BLaER1 treated with 17β-estradiol and CSF1 and Interleukin-3, amounts not matched to agents 10 nM and 100 nM (cell line): ENCODE measurements around the gene OR5A2.
"Not testable (repeated sequence)": the region's sequence is repeated elsewhere in the genome, so short reads cannot be mapped to it uniquely, and the experiment has no call there.

Experiments used
- H3K27ac ChIP-seq, 11 experiments: shearing (Covaris generic); formaldehyde crosslinking; 2 replicates each; pipeline ENCODE4 v1.8.1; 2022
- H3K27me3 ChIP-seq, 11 experiments: shearing (Covaris generic); formaldehyde crosslinking; 2 replicates each; pipeline ENCODE4 v1.8.1; 2022
- H3K36me3 ChIP-seq, 11 experiments: shearing (Covaris generic); formaldehyde crosslinking; 2 replicates each; pipeline ENCODE4 v1.8.1; 2022
- H3K4me1 ChIP-seq, 10 experiments: shearing (Covaris generic); formaldehyde crosslinking; 2 replicates each; pipeline ENCODE4 v1.8.1; 2022
- H3K4me2 ChIP-seq, 11 experiments: shearing (Covaris generic); formaldehyde crosslinking; 2 replicates each; pipeline ENCODE4 v1.8.1; 2022
- H3K4me3 ChIP-seq, 10 experiments: shearing (Covaris generic); formaldehyde crosslinking; 2 replicates each; pipeline ENCODE4 v1.8.1; 2022
- H3K9ac ChIP-seq, 11 experiments: shearing (Covaris generic); formaldehyde crosslinking; 2 replicates each; pipeline ENCODE4 v1.8.1; 2022
- H3K9me3 ChIP-seq, 11 experiments: shearing (Covaris generic); formaldehyde crosslinking; replicated peaks in 1 of 11; 2 replicates each; pipeline ENCODE4 v1.8.1; 2022
- H4K20me1 ChIP-seq, 11 experiments: shearing (Covaris generic); formaldehyde crosslinking; 2 replicates each; pipeline ENCODE4 v1.8.1; 2022
- Cebpa-rat ChIP-seq, 11 experiments: shearing (Covaris generic); IDR thresholded peaks; 2 replicates each; pipeline ENCODE4 v1.8.1; 2022

Gene OR5A2, protein sequence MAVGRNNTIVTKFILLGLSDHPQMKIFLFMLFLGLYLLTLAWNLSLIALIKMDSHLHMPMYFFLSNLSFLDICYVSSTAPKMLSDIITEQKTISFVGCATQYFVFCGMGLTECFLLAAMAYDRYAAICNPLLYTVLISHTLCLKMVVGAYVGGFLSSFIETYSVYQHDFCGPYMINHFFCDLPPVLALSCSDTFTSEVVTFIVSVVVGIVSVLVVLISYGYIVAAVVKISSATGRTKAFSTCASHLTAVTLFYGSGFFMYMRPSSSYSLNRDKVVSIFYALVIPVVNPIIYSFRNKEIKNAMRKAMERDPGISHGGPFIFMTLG

DNA sequence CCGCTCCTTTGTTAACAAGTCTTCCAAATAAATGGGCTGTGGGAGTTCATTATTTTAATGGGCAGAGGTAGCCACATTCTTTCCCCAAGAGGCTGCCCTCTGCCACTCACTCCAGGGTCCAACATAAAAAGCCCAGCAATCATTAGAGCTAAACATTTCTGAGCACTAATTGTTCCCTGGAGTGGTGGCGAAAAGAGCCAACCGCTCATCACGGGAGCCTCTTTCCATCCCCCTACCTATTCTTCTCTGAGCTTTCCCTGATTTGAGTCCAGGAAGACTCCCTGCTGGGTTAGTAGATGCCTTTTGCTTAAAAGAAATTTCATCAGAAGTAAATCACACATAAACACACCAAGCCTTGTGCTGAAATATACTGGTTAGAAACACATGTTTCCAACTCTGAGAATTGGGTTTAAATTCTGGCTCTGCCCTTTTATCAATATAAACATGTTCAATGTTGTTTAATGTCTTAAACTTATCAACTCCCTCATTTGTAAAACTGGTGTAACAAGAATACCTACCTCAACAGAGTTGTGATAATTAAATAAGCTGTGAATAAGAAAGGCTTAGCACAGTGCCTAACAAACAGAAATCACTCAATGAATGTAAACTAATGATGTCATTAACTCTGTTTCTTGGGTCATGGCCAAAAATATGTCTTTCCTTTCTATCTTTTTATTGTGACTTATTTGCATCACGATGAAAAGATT is at the start of gene OR5A2:
TSS of gene OR5A2 (minus strand) at position 53 of the 707 bp plus-strand sequence. CDS start 3,460 bp downstream, outside the sequence.
- Histone ChIP-seq H3K9ac (no peak within 1 kb of the TSS), H3K36me3 (no peaks in the 10 kb centered on the region), H3K27ac (no peak within 1 kb of the TSS), H3K9me3 (no peaks in the 10 kb centered on the region), H3K4me3 (no peak within 1 kb of the TSS), H4K20me1 (no peaks in the 10 kb centered on the region), H3K27me3 (no peaks in the 10 kb centered on the region), H3K4me2 (no peak within 1 kb of the TSS), H3K4me1 (peaks cover 5 to 14% (median 13%) of the 10 kb centered on the region in 10 experiments; a peak in 17 of 20 replicates)
- TF ChIP-seq Cebpa-rat (IDR thresholded peaks at IDR 0.05), result no peak

DNA sequence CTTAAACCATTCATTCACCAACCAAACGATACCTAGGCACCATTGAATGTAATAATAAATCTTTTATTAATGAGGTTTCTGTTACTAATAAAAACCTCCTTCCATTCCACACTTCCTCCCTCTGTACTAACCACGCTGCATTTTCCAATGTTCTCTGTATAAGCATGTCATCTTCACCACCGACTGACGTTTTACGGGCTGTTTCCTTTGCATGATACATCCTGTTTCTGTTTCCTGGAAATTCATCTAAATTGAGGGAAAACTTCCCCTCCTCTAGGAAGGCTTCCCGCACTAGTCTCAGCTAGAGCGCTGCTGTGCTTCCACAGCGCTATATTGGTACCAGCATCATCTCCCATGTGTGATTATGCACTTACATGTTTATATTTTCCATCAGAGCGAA is 49.0 kb upstream of the OR5A2 start:
- Histone ChIP-seq H3K4me1 (peaks cover 0 to 8% (median 6%) of the 10 kb centered on the region in 10 experiments; a peak in 9 of 20 replicates), H3K9ac (no peak overlapping the region), H3K9me3 (no peaks in the 10 kb centered on the region), H3K36me3 (no peaks in the 10 kb centered on the region), H3K4me3 (no peak overlapping the region), H3K27me3 (no peaks in the 10 kb centered on the region), H4K20me1 (no peaks in the 10 kb centered on the region), H3K27ac (no peak overlapping the region), H3K4me2 (no peak overlapping the region)
- no peak for TF ChIP-seq Cebpa-rat (IDR thresholded peaks at IDR 0.05)

DNA sequence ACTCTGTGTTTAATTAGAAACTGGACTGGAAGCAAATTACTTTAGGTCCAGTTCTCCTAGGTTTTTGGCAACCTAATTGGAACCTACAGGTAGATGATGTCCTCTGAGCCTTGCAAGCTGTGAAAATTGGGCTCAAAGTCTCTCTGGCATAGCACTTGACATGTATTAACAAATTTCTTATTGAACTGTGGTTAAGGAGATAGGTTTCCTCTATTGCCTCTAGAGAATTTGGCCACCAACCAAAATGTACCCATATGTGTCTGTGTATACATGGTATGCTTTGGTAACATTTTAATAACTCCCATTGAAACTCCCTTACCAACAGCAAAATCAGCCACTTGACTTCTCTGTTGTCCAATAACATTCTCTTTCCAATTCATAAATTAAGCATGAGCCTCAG is 46.8 kb upstream of the OR5A2 start, which contains the start of gene OR4D10:
TSS of gene OR4D10 (plus strand) at position 301 of the 400 bp plus-strand sequence. CDS start 4,115 bp downstream, outside the sequence.
- Histone ChIP-seq H3K36me3 (no peaks in the 10 kb centered on the region), H3K4me2 (no peak within 1 kb of the TSS), H3K27me3 (no peaks in the 10 kb centered on the region), H3K4me1 (peaks cover 0 to 8% (median 6%) of the 10 kb centered on the region in 10 experiments; a peak in 9 of 20 replicates), H3K4me3 (no peak within 1 kb of the TSS), H3K27ac (no peak within 1 kb of the TSS), H3K9ac (no peak within 1 kb of the TSS), H3K9me3 (no peaks in the 10 kb centered on the region), H4K20me1 (no peaks in the 10 kb centered on the region)
- TF ChIP-seq Cebpa-rat (IDR thresholded peaks at IDR 0.05), result no peak

DNA sequence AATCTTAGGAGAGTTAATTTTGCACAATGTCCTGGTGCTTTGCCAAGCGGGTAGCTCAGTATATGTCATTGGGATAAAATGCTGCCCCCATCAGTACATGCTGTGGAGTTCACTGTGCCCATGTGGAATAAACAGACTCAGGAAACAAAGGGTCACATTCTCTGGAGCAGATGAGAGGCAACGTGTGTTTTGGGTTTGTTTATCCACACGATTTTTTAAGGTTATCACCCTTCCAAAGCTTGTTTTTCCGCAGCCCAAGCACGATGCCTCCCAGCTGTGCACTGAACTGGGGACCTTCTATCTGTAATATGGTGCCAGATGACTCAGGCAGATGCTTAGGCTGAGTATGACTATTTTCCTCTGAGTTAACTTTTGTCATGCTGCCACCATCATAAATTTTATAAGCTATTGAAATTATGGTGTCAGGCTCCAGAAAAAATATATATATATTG is 37.0 kb upstream of the OR5A2 start:
- Histone ChIP-seq H4K20me1 (no peaks in the 10 kb centered on the region), H3K27ac (no peak overlapping the region), H3K9me3 (no peaks in the 10 kb centered on the region), H3K4me1 (peaks cover 0 to 7% (median 0%) of the 10 kb centered on the region in 10 experiments; a peak in 3 of 20 replicates), H3K27me3 (no peaks in the 10 kb centered on the region), H3K9ac (no peak overlapping the region), H3K4me3 (no peak overlapping the region), H3K4me2 (no peak overlapping the region), H3K36me3 (no peaks in the 10 kb centered on the region)
- TF ChIP-seq Cebpa-rat (IDR thresholded peaks at IDR 0.05), result no peak

DNA sequence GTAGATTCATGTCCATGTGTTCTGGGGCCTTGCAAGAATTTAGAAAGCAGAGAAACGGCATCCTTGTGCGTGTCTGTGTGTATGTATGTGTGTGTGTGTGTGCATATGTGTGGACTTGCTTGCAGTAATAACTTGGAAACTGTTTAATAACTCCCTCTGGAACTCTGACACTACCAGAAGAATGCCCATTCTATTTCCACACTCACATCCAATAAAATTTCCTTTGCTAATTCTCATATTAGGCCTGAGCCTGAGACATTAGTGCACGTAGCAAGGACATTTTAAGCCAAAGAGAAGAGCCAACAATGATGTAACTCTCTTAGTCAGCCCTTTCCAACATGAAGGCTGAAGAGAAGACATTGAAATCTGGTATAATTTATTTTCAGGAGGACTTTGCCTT is 33.7 kb upstream of the OR5A2 start:
- Histone ChIP-seq H3K27ac (no peak overlapping the region), H3K36me3 (no peaks in the 10 kb centered on the region), H4K20me1 (no peaks in the 10 kb centered on the region), H3K9me3 (no peaks in the 10 kb centered on the region), H3K9ac (no peak overlapping the region), H3K4me3 (no peak overlapping the region), H3K27me3 (no peaks in the 10 kb centered on the region), H3K4me2 (no peak overlapping the region), H3K4me1 (peaks cover 0 to 7% (median 0%) of the 10 kb centered on the region in 10 experiments; a peak in 3 of 20 replicates)
- no peak for TF ChIP-seq Cebpa-rat (IDR thresholded peaks at IDR 0.05)

DNA sequence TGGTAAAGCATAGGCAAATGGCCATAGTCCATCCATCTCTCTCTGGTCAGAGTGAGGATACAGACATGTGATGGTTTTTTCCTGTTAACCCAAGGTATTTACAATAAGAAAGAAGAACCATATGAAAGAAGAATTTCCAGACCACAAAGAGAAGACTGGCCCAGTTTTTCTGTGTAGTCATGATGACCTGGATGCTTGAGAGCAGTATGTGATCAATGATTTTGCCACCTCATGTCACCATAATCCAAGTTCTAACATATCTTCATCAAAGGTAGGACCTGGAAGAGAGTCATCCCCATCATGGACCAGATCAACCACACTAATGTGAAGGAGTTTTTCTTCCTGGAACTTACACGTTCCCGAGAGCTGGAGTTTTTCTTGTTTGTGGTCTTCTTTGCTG is 30.4 kb upstream of the OR5A2 start, which contains the start of gene OR4D6:
TSS of gene OR4D6 (plus strand) at position 301 of the 400 bp plus-strand sequence. CDS start at position 301, 0 bp downstream.
- Histone ChIP-seq H3K27me3 (no peaks in the 10 kb centered on the region), H3K4me2 (no peak within 1 kb of the TSS), H4K20me1 (no peaks in the 10 kb centered on the region), H3K36me3 (no peaks in the 10 kb centered on the region), H3K4me3 (no peak within 1 kb of the TSS), H3K27ac (no peak within 1 kb of the TSS), H3K9ac (no peak within 1 kb of the TSS), H3K9me3 (no peaks in the 10 kb centered on the region), H3K4me1 (peaks cover 0 to 7% (median 0%) of the 10 kb centered on the region in 10 experiments; a peak in 3 of 20 replicates)
- TF ChIP-seq Cebpa-rat (IDR thresholded peaks at IDR 0.05), result no peak

DNA sequence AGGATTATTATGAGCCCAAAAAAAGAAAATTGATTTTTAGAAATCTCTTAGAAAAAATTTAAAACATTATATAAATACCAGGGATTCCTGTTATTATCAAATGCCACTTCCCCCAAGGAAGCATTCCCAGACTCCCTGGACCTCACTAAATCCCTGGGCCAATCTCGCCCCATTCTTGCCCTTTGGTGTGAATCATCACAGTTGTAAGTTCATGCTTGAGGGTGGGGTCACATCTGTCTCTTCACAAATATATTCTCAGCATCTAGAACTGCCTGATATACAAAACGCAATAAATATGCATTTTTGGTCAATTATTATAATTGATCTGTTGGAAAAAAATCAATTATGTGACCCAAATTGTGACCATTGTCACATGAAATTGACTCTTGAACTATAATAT is 22.3 kb upstream of the OR5A2 start:
- H4K20me1 ChIP-seq, result no peaks in the 10 kb centered on the region
- peaks cover 14 to 27% (median 20%) of the 10 kb centered on the region in 11 experiments for H3K9me3 ChIP-seq
- no peak overlapping the region for H3K9ac ChIP-seq
- no peak overlapping the region for H3K27ac ChIP-seq
- H3K4me3 ChIP-seq, result no peak overlapping the region
- no peaks in the 10 kb centered on the region for H3K4me1 ChIP-seq
- H3K27me3 ChIP-seq, result no peaks in the 10 kb centered on the region
- no peaks in the 10 kb centered on the region for H3K36me3 ChIP-seq
- no peak for TF ChIP-seq Cebpa-rat (IDR thresholded peaks at IDR 0.05)
- no peak overlapping the region for H3K4me2 ChIP-seq

DNA sequence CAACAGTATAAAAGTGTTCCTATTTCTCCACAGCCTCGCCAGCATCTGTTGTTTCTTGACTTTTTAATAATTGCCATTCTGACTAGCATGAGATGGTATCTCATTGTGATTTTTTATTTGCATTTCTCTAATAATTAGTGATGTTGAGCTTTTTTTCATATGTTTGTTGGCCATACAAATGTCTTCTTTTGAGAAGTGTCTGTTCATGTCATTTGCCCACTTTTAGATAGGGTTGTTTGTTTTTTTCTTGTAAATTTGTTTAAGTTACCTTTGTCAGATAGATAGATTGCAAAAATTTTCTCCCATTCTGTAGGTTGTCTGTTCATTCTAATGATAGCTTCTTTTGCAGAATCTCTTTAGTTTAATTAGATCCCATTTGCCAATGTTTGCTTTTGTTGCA is 19.4 kb upstream of the OR5A2 start:
- not testable (repeated sequence) for H3K4me3 ChIP-seq, H3K4me2 ChIP-seq

DNA sequence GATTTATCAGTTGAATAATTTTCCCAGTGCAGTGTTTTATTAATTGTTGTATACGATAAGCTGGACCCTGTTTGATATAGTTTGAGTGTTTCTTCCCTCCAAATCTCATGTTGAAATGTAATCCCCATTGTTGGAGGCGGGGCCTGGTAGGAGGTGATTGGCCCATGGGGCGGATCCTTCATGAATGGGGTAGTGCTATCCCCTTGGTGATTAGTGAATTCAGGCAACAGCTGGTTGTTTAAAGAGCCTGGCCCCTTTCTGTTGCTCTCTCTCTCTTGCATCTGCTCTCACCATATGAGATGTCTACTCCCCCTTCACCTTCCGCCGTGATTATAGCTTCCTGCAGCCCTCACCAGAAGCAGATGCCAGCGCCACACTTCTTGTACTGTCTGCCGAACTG is 11.6 kb upstream of the OR5A2 start:
- Histone ChIP-seq H3K4me1 (peaks cover 0 to 7% (median 0%) of the 10 kb centered on the region in 10 experiments; a peak in 2 of 20 replicates), H3K27ac (no peak overlapping the region), H3K4me2 (no peak overlapping the region), H3K27me3 (no peaks in the 10 kb centered on the region), H3K9me3 (no peaks in the 10 kb centered on the region), H4K20me1 (no peaks in the 10 kb centered on the region), H3K9ac (no peak overlapping the region), H3K4me3 (no peak overlapping the region), H3K36me3 (no peaks in the 10 kb centered on the region)
- no peak for TF ChIP-seq Cebpa-rat (IDR thresholded peaks at IDR 0.05)

More for the DNA sequence above, 19.4 kb upstream of the OR5A2 start:
- peaks cover 14 to 27% (median 20%) of the 10 kb centered on the region in 11 experiments for H3K9me3 ChIP-seq
- not testable (repeated sequence) for H3K36me3 ChIP-seq, H3K27ac ChIP-seq, H4K20me1 ChIP-seq, H3K9ac ChIP-seq, H3K27me3 ChIP-seq, H3K4me1 ChIP-seq
